ENCODE measurements around the gene ATP2C2.
A peak's percentile ranks its signal among the peaks of the same experiment; 100 is the strongest.

ATP2C2 gene

DNA sequence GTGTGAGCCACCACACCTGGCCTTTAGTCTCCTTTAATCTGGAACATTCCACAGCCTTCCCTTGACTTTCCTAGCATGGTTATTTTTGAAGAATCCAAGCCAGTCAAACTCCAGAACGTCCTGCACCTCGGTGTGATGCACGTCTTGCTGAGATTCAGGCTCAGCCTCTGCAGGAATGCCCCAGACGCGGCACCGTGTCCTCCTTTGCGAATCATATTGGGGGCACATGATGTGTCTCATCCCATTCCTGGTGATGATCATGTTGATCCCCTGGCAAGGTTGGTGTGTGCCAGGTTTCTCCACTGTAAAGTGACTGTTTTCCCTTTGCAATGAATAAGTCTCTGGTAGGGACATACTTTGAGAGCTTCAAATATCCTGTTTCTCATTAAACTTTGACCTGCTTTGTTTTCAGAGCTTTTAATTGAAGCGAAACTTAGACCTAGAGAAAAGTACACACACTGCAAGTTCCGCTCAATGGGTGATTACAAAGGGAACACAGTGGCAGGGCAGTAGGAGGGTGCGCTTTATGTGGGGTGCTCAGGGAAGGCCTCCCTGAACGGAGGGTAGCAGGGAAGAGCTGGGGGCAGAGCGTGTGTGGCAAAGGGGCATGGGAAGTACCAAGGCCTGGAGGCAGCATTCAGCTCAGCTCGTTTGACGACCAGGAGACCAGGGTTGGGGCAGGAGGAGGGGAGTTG is 9.6 kb upstream of the ATP2C2 start:
- DNase-seq, result no peak
- intact Hi-C loops (cut with DNase I), result loop anchor here (10.0 kb wide), 1 partner anchor 46 kb away; no protein-coding TSS in a partner anchor

DNA sequence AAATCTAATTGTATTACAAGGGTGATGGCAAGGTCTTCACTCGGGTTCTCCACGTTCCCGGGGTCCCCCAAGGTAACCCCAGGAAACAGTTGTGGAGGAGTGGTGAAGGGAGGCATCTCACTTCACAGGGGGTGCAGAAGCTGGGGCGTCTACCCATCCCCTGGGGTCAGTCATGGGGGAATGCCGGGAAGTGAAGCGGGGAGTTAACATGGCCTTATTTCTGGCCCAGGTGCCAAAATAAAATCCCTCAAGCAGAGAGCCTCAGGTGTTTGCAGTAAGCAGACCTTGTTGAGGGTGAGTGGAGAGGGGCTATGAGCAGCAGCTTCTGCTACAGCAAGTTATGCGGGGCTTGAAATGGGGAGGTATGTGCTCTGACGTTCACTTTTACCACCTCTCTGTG is 9.0 kb upstream of the ATP2C2 start:
- no peak for DNase-seq
- intact Hi-C loops (cut with DNase I), result loop anchor here (10.0 kb wide), 1 partner anchor 45 kb away; no protein-coding TSS in a partner anchor

DNA sequence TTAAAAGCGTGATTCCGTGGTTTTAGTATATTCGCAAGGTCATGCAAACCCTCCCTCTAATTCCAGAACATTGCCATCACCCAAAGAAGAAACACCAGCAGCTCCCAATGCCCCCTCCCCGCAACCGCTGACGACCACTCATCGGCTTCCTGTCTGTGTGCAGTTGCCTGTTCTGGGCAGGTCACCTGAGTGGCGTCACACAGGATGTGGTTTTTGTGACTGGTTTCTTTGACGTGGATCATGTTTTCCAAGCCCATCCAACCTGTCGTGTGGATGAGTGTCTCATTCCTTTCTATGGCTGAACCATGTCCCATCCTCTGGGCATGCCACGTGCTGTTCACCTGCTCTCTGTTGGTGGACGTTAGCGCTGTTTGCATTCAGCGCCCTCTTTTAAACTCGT is 8.2 kb upstream of the ATP2C2 start:
- no peak for DNase-seq
- intact Hi-C loops (cut with DNase I), result no loop called here

DNA sequence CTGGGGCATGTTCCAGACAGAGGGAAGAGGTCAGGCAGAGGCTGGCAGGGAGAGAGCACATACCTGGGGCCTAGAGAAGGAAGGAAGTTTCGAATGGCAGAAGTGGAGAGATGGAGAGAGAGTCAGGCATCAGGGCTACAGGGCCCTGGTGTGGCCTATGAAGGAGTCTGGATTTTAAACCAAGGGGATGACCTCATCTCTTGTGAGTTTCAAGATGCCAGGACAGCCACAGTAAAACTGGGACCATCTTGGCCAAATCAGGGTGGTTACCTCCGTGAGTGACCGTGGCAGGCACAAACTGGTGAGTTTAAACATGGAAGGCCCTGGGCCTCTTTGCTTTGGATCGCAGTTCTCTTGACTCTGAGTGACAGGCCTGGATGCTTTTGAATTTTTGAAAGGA is 7.6 kb upstream of the ATP2C2 start:
- intact Hi-C loops (cut with DNase I), result no loop called here
- no peak for DNase-seq

DNA sequence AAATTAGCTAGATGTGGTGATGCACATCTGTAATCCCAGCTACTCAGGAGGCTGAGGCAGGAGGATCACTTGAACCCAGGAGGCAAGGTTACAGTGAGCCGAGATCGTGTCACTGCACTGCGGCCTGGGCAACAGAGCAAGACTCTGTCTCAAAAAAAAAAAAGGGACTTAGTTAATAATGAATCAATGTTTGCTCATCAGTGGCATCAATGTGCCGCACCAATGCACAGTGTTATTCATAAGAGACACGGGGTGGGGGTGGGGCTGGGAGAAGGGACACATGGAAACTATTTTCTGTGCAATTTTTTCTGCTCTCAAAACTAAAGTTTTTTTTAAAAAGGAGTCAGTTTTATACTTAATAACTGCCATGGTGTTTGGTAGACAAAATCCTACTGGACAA is 6.8 kb upstream of the ATP2C2 start:
- intact Hi-C loops (cut with DNase I), result no loop called here
- DNase-seq, result no peak

DNA sequence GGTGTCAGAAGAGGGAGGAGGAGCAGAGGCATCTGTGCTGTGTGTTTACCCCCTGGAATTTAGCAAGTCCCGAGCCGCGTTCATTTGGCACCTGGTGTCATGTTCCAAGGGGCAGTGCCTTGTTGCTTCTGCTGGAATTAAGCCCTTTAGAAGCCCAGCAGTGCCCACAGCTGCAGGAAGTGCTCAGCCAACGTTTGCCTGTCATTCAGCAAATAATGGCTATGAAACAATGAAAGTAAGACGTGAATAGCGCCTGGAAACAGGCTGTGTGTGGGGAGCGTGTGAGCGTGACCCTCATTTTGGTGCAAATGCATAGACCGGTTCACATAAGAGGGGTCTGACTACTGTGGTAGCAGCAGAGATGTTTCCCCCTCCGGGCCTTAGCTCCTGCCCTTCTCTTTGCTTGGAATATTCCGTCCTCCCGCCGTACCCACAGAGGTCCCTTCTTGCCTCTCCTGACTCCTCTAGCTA is 5.8 kb upstream of the ATP2C2 start:
- peak in 27 of 42 donors; percentile 20 to 77 (median 47) for DNase-seq
- intact Hi-C loops (cut with DNase I), result no loop called here

DNA sequence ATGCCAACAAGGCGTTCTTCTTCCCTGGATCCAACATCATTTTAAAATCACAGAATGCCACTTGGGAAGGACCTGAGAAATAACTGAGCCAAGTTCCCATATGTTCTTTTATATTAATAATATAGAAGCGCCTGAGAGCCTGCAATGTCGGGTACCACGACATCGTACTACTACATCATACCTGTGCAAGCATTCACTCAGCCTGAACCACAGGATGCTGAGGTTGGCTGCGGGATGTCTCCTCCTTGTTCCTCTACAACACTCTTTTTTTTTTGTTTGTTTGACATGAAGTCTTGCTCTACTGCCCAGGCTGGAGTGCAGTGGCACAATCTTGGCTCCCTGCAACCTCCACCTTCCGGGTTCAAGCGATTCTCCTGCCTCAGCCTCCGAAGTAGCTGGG is 2.1 kb upstream of the ATP2C2 start:
- no peak for DNase-seq
- intact Hi-C loops (cut with DNase I), result no loop called here

DNA sequence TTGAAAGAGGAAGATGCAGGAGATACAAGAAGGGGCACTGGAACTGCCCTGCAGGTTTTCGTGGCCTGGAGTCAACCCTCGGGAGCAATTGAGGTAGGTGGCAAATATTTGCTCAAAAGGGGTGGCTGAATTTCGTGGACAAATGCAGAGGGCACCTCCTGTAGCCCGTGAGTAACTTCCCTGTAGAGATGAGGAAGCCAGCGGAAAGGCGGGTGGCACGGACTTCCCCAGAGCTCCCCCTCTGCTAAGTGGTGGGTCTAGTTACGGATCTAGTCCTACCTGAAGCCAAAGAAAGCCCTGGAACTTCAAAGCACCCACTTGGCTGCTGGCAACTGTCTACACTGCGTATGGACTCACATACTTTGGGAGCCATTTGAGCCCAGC is 1.0 kb upstream of the ATP2C2 start:
- DNase-seq, result no peak
- intact Hi-C loops (cut with DNase I), result no loop called here

DNA sequence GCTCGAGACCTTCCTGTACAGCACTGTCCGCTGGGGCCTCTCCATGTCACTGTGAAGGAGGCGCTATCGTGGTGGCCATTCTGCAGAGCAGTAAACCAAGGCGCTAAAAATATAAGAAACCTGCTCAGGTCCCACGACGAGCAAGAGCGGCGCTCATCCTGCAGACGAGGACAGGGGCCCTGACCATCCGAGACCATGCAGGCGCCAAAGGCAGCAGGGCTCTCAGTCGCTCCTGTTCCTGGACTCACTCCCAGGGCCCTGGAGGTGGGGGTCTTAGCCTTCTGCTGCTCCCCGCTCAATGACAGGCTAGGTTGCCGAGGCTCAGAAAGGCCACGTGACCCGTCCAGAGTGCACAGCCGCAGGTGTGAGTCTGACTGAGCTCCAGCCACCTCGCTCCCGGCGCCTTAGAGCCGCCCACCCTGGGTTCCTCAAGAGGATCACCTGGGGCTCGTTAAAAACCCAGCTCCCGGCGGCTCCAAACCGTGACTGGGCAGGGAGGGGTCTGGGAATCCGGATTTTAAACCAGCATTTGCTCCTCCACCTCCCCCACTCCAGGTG is 509 bp upstream of the ATP2C2 start:
- no peak for DNase-seq

DNA sequence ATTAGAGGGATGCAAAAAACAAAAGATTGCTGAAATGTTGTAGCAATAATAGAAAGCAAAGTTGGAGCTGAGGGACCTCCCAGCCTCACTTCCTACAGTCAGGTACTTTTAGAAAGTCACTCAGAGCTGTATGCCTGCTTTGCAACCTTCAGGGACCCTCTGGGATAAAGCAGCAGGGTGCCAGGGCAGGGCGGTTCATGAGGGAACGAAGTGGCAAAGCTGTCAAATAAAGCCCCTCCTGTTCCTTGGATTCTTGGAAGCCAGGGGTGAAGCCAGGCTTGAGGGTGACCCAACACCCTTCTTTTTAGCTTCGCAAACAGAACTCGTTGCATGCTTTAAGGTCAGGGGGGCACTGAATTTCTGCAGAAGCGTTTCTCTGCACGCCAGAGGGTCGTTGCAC is 767 bp downstream of the ATP2C2 start:
- intact Hi-C loops (cut with DNase I), result no loop called here
- DNase-seq, result no peak

More for the DNA sequence above, 509 bp upstream of the ATP2C2 start:
- intact Hi-C loops (cut with DNase I), result no loop called here

DNA sequence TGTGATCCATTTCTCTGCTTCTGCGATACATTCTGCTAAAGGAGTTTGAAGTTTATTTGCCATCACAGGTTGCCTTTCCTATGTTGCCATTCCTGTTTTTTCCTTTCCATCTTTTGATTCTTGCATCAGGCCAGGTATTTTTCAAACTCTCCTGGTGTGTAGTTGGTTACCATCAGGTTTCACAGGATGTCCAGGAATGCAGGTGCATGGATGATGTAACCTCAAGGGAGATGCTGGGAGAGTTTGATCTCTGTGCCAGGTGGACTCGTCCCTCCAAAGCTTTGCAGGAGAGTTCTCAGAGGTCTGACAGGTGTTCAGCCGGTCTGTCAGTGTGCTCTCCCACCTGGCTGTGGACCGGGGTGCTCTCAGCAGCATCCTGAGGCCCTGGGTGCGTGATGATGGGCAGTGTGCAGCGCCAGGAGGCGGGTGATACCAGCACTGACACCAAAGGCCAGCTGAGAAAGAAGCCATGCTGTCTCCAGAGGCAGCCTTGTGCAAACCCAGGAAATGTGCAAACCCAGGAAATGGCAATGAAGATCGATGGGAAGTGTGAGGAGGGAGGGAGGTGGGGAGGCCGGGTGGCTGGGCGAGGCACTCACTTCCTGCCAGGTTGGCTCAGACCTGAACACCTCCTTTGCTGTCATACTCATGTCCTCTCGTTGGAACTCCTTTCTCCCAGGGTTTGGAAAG is 1.7 kb downstream of the ATP2C2 start:
- intact Hi-C loops (cut with DNase I), result no loop called here
- no peak for DNase-seq

DNA sequence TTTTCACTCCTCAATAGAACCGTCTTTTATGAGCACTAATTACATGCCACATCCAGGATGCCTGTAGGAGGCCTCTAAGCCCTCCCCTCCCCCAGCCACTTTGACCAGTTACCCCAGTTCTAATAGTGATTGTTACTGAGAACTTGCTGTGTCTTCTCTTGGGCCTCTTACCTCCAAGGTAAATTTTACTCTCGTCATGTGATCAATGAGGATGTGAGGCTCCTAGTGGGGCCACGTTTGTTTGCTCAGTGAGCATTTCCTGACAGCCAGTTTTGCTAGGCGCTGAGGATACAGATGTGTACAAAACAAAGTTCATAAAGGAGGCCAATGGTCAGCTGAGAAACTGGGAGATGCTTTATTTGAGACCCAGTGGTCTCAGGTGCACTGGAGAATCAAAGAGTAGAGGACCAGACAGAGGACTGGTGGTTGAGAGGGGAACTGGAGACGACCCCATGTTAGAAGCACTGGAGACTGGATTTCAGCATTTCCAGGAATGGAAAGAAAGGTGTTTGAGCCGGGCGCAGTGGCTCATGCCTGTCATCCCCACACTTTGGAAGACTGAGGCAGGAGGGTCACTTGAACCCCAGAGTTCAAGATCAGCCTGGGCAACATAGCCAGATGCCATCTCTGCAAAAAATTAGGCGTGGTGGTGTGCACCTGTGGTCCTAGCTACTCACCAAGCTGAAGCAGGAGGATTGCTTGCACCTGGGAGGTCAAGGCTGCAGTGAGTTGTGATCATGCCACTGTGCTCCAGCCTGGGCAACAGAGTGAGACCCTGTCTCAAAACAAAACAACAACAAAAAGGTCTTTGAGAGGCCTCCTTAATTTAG is 2.6 kb downstream of the ATP2C2 start:
- intact Hi-C loops (cut with DNase I), result no loop called here
- DNase-seq, result no peak

DNA sequence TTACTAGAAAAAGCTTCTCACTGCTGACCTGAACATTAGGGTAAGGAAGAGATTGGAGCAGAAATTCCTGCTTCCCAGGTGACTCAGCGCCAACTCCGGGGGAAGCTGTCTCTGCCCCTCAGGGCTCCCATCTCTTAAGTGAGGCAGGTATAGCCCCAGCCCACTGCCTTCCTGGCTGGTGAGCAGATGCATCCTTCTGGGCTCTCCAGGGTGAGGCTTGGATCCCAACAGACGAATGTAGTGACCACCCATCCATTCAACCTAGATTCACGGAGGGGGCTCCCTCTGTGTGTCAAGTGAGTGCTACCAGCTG is 3.2 kb downstream of the ATP2C2 start:
- intact Hi-C loops (cut with DNase I), result no loop called here
- no peak for DNase-seq

DNA sequence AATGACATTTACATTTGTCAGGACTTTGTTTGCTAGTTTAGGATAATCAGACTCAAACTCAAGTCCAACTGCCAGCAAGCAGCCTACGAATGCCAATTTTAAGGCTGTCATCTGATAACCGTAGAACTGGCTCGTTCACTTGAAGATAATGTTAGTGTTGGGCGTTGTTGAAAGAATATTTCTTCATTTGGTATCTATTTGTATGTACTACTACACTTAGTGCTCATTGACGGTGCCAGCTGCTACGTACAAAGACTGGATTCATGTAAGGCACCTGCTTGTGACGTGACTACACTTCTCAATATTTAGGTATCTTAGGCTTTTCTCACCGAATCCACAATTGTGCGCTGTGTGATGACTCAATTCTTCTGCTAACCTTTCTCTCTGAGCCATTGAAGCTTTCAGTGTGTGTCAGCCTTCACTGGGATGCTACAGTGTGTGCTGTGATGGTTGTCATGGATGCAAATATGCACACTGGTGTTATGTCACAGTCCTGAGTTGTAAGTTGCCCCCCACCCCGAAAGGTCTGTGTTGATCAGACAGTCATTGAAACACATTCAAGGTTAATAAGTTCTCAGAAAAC is 5.7 kb downstream of the ATP2C2 start:
- peak in 4 of 42 donors; percentile 23 to 41 (median 36) for DNase-seq

DNA sequence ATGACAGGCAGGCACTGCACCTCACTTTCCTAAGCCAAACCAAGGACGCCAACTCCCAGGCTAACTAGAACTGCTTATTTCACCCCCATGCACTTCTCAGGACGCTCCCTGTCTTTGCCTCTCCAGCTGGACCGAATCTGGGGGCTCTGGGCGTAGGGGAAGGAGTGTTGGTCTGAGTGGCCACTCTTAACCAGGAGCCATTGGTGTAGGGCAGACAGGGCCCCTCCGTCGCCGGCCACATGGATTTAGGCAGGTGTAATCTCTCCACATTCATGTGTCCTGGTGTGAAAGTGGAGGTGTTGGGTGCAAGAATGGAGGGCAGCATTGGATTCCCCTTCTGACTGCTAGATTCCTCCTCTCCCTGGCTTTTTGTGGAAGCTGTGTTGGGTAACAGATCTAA is 9.8 kb downstream of the ATP2C2 start:
- no peak for DNase-seq
- intact Hi-C loops (cut with DNase I), result no loop called here

More for the DNA sequence above, 5.7 kb downstream of the ATP2C2 start:
- intact Hi-C loops (cut with DNase I), result no loop called here

DNA sequence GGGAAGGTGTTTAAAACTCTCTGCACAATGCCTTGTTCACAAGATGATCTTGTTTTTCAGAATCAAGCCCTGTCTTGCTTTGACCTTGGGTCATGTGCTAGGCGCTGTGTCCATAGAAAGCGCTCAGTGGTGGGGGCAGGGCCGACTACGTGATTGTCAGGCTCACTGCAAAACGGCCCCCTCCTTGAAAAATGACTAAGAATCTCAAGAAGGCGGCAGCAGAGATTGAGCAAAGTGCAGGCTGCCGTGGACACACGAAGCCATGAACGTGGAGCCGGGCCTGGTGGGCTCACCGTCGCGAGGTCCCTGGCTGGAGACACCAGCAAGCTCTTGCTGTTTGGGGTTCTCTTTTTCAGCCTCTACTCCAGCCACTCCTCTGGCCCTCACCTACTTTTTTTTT is 10.2 kb downstream of the ATP2C2 start:
- no peak for DNase-seq
- intact Hi-C loops (cut with DNase I), result no loop called here

DNA sequence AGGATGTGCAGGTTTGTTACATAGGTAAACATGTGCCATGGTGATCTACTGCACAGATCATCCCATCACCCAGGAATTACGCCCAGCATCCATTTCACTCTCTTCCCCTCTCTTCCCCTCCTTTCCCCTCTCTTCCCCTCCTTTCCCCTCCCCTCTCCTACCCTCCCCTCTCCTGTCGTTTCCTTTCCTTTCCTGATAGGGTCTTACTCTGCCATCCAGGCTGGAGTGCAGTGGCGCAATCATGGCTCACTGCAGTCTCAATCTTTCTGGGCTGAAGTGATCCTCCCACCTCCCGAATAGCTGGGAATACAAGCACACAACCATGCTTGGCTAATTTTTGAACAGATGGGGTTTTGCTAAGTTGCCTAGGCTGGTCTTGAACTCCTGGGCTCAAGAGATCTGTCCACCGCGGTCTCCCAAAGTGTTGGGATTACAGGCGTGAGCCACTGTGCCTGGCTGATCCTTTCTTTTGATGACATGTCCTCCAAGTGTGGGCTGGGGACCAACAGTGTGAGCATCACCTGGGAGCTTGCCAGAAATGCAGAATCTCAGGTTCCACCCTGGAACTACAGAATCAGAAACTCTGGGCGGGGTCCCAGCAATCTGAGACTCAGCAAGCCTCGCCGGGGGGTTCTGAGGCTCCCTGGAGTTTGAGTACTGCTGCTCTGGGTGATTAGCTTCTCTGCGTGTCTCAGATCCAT is 10.8 kb downstream of the ATP2C2 start:
- no peak for DNase-seq
- intact Hi-C loops (cut with DNase I), result no loop called here

DNA sequence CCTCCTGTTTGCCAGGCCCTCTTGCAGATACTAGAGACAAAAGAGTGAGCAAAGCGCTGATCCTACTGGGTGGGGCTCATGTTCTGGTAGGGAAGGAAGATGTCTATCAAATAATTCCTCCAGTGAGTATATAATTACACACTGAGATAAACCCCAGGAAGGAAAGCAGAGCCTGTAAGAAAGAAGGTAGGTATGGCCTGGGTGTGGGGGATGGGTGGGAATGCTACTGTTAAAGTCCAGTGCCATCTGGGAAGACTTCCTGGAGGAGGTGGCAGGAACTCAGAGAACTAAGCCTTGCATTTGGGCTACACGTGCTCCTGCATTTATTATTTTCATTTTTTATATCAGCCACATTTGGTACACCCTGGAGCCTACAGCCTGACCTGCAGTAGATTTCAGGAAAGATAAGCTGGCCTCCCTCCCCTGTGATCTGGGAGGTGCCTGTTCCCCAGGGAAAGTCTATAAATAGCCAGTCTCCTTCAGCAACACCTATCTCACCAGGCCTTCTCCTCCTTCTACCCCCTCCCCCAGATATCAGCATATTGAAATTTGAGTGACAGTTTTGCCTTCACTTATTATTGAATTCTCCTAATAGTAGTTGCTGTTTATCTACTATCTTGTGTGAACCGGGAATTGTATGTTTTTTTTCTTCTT is 11.5 kb downstream of the ATP2C2 start:
- intact Hi-C loops (cut with DNase I), result no loop called here

More for the DNA sequence above, 11.5 kb downstream of the ATP2C2 start:
- DNase-seq, result peak in 1 of 42 donors; percentile 9

All from head of caudate nucleus (tissue), 42 donors.